Subcutaneous adipose tissue (tissue), 4 donors: ENCODE data around the gene VASP. TPM values are rescaled to one million over a fixed set of nuclear protein-coding genes. Genes with fewer than 3 reads are reported as not detected.

Experiments
- CTCF ChIP-seq: fragments of 450-650 bp; IDR thresholded peaks from one replicate; pipeline ENCODE4 v1.5.1; 2016; ENCODE audit warnings: low read depth, mild to moderate bottlenecking, control low read depth, antibody characterized with exemption, moderate library complexity
- total RNA-seq, 4 donors: library from RNA; depleted of rRNA; stranded (reverse); fragments of >200 nt; gene quantifications; one replicate each; pipeline ENCODE4 v1.1.0, GENCODE V29; 2016

VASP gene
- total RNA-seq, result 10 to 100 TPM; 24.9 to 44.5 (median 40.5) TPM

- TF ChIP-seq CTCF, result no peak
Observed at GRCh38 chr19:45506989-45507871, at the start of gene VASP. VASP (plus strand) TSS chr19:45507479; CDS start chr19:45507772, 293 bp downstream.

- no peak for TF ChIP-seq CTCF
Observed at GRCh38 chr19:45457776-45458175, 49.5 kb upstream of the VASP start.

GRCh38 chr19:45460807-45461347 is 46.4 kb upstream of the VASP start:
- no peak for TF ChIP-seq CTCF

- no peak for TF ChIP-seq CTCF
Observed at GRCh38 chr19:45462174-45462573, 45.1 kb upstream of the VASP start.

- TF ChIP-seq CTCF, result no peak
Observed at GRCh38 chr19:45463241-45463640, 44.0 kb upstream of the VASP start.

GRCh38 chr19:45464274-45464673 is 43.0 kb upstream of the VASP start:
- no peak for TF ChIP-seq CTCF

- no peak for TF ChIP-seq CTCF
Observed at GRCh38 chr19:45464852-45465441, 42.3 kb upstream of the VASP start.
